Hematopoietic multipotent progenitor cell treated with erythropoietin and hydrocortisone succinate and interleukin-3 and kit ligand, for 15 days (in vitro differentiated cells): ENCODE data around the gene DHRS7.
"Not testable (repeated sequence)": the region's sequence is repeated elsewhere in the genome, so short reads cannot be mapped to it uniquely, and the experiment has no call there.

ENCODE experiments used
- DNase-seq: peaks from one replicate; pipeline ENCODE4 v3.0.0-alpha.2; 2015; ENCODE audit warnings: low spot score

Gene DHRS7

DNA sequence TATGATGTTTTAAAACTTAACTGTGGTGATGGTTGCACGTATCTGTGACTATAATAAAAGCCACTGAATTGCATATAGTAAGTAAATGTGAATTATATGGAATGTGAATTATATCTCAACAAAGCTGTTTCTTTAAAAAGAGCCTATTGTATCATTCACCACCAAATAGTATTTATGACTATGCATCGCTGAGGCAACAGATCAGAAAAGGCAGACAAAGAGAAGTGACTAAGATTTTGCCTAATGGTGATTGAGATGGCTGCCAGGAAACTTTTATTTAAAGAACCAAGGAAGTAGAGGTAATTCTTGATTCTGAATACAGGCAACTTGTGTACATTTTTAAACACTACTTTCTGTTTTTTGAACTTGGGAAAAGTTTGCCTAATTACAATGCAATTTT, 31.7 kb downstream of the DHRS7 start:
- DNase-seq = no peak

DNA sequence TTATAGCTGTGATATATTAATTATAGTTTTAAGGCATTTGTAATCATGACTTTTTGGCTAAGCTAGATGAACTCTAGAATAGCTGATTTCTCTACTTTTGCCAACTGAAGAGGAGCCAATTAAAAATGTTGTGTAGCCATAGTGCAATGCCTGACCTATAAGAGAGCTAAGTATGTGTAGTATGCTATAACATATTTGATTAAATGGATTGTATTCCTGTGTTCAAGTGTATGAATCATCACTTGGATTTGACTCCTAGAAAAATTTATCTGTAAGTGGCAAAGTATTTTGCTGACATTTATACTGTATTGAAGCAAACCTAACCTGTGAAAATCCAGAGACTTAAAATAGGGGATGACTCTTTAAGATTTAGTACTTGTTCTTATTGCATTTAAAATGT, 39.3 kb downstream of the DHRS7 start:
- DNase-seq = no peak

DNA sequence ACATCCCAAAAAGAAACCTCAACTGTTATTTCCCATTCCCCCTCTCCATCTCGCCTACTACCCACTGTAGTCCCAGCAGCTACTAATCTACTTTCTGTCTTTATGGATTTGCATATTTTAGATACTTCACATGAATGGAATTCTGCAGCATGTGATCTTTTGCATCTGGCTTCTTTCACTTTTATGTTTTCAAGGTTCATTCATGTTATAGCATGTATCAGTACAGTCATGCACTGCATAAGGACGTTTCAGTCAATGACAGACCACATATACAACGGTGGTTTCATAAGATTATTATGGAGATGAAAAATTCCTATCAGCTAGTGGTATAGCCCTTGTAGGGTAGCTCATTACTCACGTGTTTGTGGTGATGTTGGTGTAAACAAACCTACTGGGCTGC, 49.0 kb downstream of the DHRS7 start:
- no peak for DNase-seq

DNA sequence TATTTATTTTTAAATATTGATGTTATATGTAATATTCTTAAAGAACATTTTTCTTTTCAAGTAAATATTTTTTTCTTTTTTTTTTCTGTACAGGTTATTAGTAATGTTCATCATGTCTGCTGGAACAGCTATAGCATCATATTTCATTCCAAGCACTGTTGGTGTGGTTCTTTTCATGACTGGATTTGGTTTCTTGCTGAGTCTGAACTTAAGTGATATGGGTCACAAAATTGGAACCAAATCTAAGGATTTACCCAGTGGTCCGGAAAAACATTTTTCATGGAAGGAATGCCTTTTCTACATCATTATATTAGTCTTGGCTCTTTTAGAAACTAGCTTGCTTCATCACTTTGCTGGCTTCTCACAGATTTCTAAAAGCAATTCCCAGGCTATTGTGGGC, 50.3 kb downstream of the DHRS7 start:
- no peak for DNase-seq

DNA sequence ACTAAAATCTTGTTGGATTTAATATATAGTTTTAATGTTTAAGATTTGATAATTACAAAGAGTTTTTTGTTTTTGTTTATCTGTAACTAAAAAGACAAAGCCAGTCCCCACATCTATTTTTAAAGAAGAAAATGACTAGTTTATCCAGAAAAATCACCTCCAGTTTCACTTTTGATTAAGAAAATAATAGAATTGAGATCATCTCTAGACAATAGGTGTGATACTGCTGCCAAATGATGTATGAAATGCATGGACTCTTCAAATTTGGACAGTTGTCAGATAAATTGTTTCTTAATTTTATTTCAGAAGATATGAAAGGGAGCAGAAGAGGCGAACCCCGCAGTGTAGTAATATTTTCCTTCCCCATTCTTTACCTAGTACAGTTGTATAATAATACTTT, 53.5 kb downstream of the DHRS7 start:
- no peak for DNase-seq

DNA sequence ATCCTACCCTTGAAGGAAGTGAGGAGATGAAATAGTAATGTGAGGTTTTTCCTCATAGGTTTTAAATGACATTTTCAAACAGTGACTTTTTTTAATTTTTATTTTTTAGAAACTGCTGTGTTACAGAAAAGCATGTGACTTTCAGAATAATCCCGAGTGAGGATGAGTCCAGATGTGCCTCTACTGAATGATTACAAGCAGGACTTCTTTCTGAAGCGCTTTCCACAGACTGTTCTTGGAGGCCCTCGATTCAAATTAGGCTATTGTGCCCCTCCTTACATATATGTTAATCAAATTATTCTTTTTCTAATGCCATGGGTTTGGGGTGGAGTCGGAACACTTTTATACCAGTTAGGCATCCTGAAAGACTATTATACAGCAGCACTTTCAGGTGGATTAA, 57.7 kb downstream of the DHRS7 start:
- DNase-seq = no peak

DNA sequence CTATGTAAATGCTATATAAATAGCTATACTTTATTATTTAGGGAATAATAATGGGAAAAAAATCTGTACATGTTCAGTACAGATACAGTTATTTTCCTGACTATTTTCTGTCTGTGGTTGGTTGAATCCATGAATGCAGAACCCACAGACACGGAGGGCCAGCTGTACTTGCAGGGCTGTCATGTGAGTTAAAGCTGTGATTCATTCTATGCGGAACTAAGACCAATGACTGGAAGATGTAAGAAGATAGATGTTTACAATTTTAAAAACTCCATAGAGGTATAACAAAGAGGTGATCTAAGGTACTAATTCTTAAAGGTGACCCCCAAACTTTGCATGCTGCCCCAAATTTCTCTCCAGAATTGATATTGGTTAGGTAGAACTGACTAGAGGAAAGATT, 58.9 kb downstream of the DHRS7 start:
- DNase-seq = no peak

DNA sequence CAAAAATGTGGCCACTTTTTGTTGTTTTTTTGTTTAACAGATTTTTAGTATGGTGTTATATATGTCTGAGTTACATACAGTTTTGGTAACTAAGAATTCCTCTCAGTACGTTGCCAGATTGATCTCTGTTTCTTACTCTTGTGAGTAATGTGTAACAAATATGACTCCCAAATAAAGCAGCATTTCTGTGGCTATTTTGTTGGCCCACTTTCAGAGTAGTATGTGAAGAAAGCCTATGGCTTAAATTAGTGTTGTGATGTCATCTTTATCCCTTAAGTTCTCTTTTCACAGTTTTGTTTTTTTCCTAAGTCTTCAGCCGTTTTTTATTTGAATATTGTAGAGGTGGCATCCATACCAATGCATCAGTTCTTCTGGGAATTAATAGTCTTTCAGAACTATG, 62.8 kb downstream of the DHRS7 start:
- no peak for DNase-seq

DNA sequence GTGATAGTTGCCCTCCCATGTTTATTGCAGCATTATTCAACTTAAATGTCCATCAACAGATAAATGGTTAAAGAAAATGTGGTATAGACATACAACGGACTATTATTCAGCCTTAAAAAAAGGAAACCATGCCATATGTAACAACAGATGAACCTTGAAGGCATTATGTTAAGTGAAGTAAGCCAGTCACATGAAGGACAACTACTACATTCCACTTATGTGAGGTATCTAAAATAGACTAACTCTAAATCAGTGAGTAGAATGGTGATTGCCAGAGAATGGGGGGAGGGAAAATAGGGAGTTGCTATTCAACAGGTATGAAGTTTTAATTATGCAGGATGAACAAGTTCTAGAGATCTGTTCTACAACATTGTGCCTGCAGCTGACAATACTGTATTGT, 63.4 kb downstream of the DHRS7 start:
- no peak for DNase-seq

GRCh38 chr14:60099855-60100254, 65.3 kb downstream of the DHRS7 start:
- DNase-seq = not testable (repeated sequence)

GRCh38 chr14:60097974-60098373, 67.2 kb downstream of the DHRS7 start:
- no peak for DNase-seq

- no peak for DNase-seq
These were observed 69.3 kb downstream of the DHRS7 start for GRCh38 chr14:60095781-60096450.

- no peak for DNase-seq
These were observed 70.0 kb downstream of the DHRS7 start for GRCh38 chr14:60095231-60095630.

DNA sequence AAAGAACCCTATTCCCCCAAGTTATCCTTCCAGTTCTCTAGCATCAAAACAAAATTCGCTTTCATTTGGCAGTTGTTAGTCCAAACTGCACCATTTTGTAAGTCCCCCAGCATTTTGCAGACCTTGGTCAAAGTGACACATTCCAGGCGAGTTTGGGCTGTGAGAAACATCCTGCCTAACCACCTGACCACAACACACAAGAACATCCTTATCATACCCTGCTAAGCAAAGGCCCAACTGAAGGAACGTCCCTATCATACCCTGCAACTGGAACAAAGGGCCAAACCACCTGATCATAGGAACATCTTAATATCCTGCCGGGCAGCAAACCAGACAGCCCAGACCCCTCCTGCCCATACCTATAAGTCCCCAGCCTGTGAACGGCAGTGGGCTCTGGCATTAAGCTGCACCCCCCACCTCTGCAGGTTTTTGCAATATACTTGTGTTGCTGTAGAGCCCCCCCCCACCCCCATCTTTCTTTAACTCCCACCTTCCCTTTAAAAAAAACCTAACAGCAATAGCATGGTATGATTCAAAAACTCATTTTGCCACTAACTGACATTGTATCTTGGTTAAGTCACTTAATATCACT, 70.8 kb downstream of the DHRS7 start:
- peak; percentile 14 for DNase-seq
